Neural progenitor cell (in vitro differentiated cells): Measurements from ENCODE around the gene MYLK4. TPM values are rescaled to one million over a fixed set of nuclear protein-coding genes. Genes with fewer than 3 reads are reported as not detected.

Experiments used
- DNase-seq: peaks from one replicate; pipeline ENCODE4 v3.0.0-alpha.2; 2016; ENCODE audit warnings: low spot score
- H2AFZ ChIP-seq: fragments of 200-600 bp; sonication (generic); replicated peaks from 2 replicates; pipeline ENCODE4 v1.6.1; 2016; ENCODE audit warnings: antibody characterized with exemption
- H3F3A ChIP-seq: fragments of 200-600 bp; sonication (generic); 2 replicates; pipeline ENCODE4 v1.6.1; 2016; ENCODE audit warnings: antibody characterized with exemption, low read depth
- H3K27ac ChIP-seq: fragments of 200-600 bp; sonication (generic); 2 replicates; pipeline ENCODE4 v1.5.1; 2016; ENCODE audit warnings: mild to moderate bottlenecking
- H3K27me3 ChIP-seq: fragments of 200-600 bp; sonication (generic); 2 replicates; pipeline ENCODE4 v1.6.1; 2016; ENCODE audit warnings: mild to moderate bottlenecking, moderate library complexity
- H3K36me3 ChIP-seq: fragments of 200-600 bp; sonication (generic); 2 replicates; pipeline ENCODE4 v1.5.1; 2016
- H3K4me1 ChIP-seq: fragments of 200-600 bp; sonication (generic); 2 replicates; pipeline ENCODE4 v1.6.1; 2016; ENCODE audit warnings: mixed run types
- H3K4me2 ChIP-seq: fragments of 200-600 bp; sonication (generic); 2 replicates; pipeline ENCODE4 v1.6.1; 2016
- H3K4me3 ChIP-seq: fragments of 200-600 bp; sonication (generic); 2 replicates; pipeline ENCODE4 v1.5.1; 2016
- H3K79me2 ChIP-seq: fragments of 200-600 bp; sonication (generic); 2 replicates; pipeline ENCODE4 v1.6.1; 2016; ENCODE audit warnings: low read depth
- H3K9ac ChIP-seq: fragments of 200-600 bp; sonication (generic); 2 replicates; pipeline ENCODE4 v1.6.1; 2016
- H3K9me3 ChIP-seq: fragments of 200-600 bp; sonication (generic); 2 replicates; pipeline ENCODE4 v1.5.1; 2016; ENCODE audit warnings: low read depth
- H4K20me1 ChIP-seq: fragments of 200-600 bp; sonication (generic); 2 replicates; pipeline ENCODE4 v1.6.1; 2016; ENCODE audit warnings: low read depth
- H3K27ac Mint-ChIP-seq: 3 replicates; pipeline ENCODE4 v1.8.0; 2021; ENCODE audit warnings: mixed read lengths
- H3K27me3 Mint-ChIP-seq: 2 replicates; pipeline ENCODE4 v1.8.0; 2022; ENCODE audit warnings: low read depth, mild to moderate bottlenecking, inconsistent platforms, moderate library complexity, mixed read lengths; ENCODE audit not compliant: insufficient read depth
- H3K36me3 Mint-ChIP-seq: 3 replicates; pipeline ENCODE4 v1.8.0; 2021; ENCODE audit warnings: mixed read lengths
- H3K4me1 Mint-ChIP-seq: 3 replicates; pipeline ENCODE4 v1.8.0; 2021; ENCODE audit warnings: mixed read lengths
- H3K4me3 Mint-ChIP-seq: 3 replicates; pipeline ENCODE4 v1.8.0; 2021; ENCODE audit warnings: mild to moderate bottlenecking, moderate library complexity, mixed read lengths
- H3K9me3 Mint-ChIP-seq: 3 replicates; pipeline ENCODE4 v1.8.0; 2020; ENCODE audit warnings: mixed read lengths
- CTCF ChIP-seq: fragments of 200-600 bp; sonication (generic); IDR thresholded peaks from 2 replicates; pipeline ENCODE4 v1.5.1; 2017; ENCODE audit warnings: antibody characterized with exemption, mild to moderate bottlenecking
- EZH2 ChIP-seq: fragments of 200-600 bp; sonication (generic); IDR thresholded peaks from 2 replicates; pipeline ENCODE4 v1.6.1; 2017; ENCODE audit warnings: antibody characterized with exemption, mild to moderate bottlenecking, moderate library complexity
- EZH2phosphoT487 ChIP-seq: fragments of 200-600 bp; sonication (generic); IDR thresholded peaks from 2 replicates; pipeline ENCODE4 v1.6.1; 2017; ENCODE audit warnings: antibody characterized with exemption
- total RNA-seq: library from RNA; depleted of rRNA; stranded (reverse); fragments of >200 nt; gene quantifications from 2 replicates; pipeline ENCODE4 v1.2.3, GENCODE V29; 2015; ENCODE audit warnings: low replicate concordance

MYLK4 gene
- total RNA-seq, 1 donor from 2014 or later: not detected

- H3K9me3 ChIP-seq: no peaks in the 10 kb centered on the region
- Mint-ChIP-seq H3K4me1 (peaks cover 22% of the 10 kb centered on the region), H3K27me3 (peaks cover 4% of the 10 kb centered on the region), H3K9me3 (no peaks in the 10 kb centered on the region), H3K27ac (no peak overlapping the region), H3K36me3 (no peaks in the 10 kb centered on the region), H3K4me3 (no peak overlapping the region)
- no peaks in the 10 kb centered on the region for H4K20me1 ChIP-seq
- no peaks in the 10 kb centered on the region for H3K36me3 ChIP-seq
- no peak overlapping the region for H3K9ac ChIP-seq
- no peaks in the 10 kb centered on the region for H3F3A ChIP-seq
- H3K4me3 ChIP-seq: no peak overlapping the region
- no peak overlapping the region for H2AFZ ChIP-seq
- H3K4me2 ChIP-seq: no peak overlapping the region
- no peaks in the 10 kb centered on the region for H3K79me2 ChIP-seq
- peaks cover 8% of the 10 kb centered on the region for H3K4me1 ChIP-seq
- H3K27ac ChIP-seq: no peak overlapping the region
- TF ChIP-seq CTCF (no peak), EZH2phosphoT487 (no peak), EZH2 (no peak)
- no peak for DNase-seq
- peaks cover 19% of the 10 kb centered on the region for H3K27me3 ChIP-seq
Observed at GRCh38 chr6:2635911-2636310, 114.8 kb downstream of the MYLK4 start.

- no peaks in the 10 kb centered on the region for H3K79me2 ChIP-seq
- Mint-ChIP-seq H3K27ac (no peak overlapping the region), H3K4me3 (peak overlapping the region; percentile 77), H3K9me3 (no peaks in the 10 kb centered on the region), H3K36me3 (no peaks in the 10 kb centered on the region), H3K27me3 (peaks cover 4% of the 10 kb centered on the region), H3K4me1 (peaks cover 21% of the 10 kb centered on the region)
- peak; percentile 87 for DNase-seq
- H3K36me3 ChIP-seq: no peaks in the 10 kb centered on the region
- no peaks in the 10 kb centered on the region for H3K9me3 ChIP-seq
- H3K4me1 ChIP-seq: no peaks in the 10 kb centered on the region
- H3F3A ChIP-seq: no peaks in the 10 kb centered on the region
- peak overlapping the region; percentile 75 for H3K4me2 ChIP-seq
- H2AFZ ChIP-seq: peak overlapping the region; percentile 95
- H3K27ac ChIP-seq: no peak overlapping the region
- peak overlapping the region; percentile 43 for H3K4me3 ChIP-seq
- H3K27me3 ChIP-seq: peaks cover 19% of the 10 kb centered on the region
- no peak overlapping the region for H3K9ac ChIP-seq
- TF ChIP-seq CTCF (peak; percentile 99), EZH2phosphoT487 (no peak)
- no peaks in the 10 kb centered on the region for H4K20me1 ChIP-seq
Observed at GRCh38 chr6:2634139-2634964, 116.4 kb downstream of the MYLK4 start.

GRCh38 chr6:2633736-2634135 is 117.0 kb downstream of the MYLK4 start:
- peaks cover 19% of the 10 kb centered on the region for H3K27me3 ChIP-seq
- H3K36me3 ChIP-seq: no peaks in the 10 kb centered on the region
- peak overlapping the region; percentile 43 for H3K4me3 ChIP-seq
- DNase-seq: no peak
- TF ChIP-seq CTCF: no peak
- TF ChIP-seq EZH2: no peak
- no peak for TF ChIP-seq EZH2phosphoT487
- no peaks in the 10 kb centered on the region for H3K36me3 Mint-ChIP-seq
- no peaks in the 10 kb centered on the region for H4K20me1 ChIP-seq
- no peak overlapping the region for H3K9ac ChIP-seq
- H3K27me3 Mint-ChIP-seq: peaks cover 4% of the 10 kb centered on the region
- no peak overlapping the region for H3K27ac ChIP-seq
- no peaks in the 10 kb centered on the region for H3K4me1 ChIP-seq
- no peaks in the 10 kb centered on the region for H3K9me3 ChIP-seq
- H3K27ac Mint-ChIP-seq: peak overlapping the region; percentile 26
- no peaks in the 10 kb centered on the region for H3K9me3 Mint-ChIP-seq
- H3F3A ChIP-seq: no peaks in the 10 kb centered on the region
- H3K4me1 Mint-ChIP-seq: peaks cover 21% of the 10 kb centered on the region
- peak overlapping the region; percentile 74 for H3K4me3 Mint-ChIP-seq
- H3K79me2 ChIP-seq: no peaks in the 10 kb centered on the region
- peak overlapping the region; percentile 95 for H2AFZ ChIP-seq
- peak overlapping the region; percentile 75 for H3K4me2 ChIP-seq
